Prostate gland (tissue), 2 donors: Measurements from ENCODE around the gene ULK2. TPM values are rescaled to one million over a fixed set of nuclear protein-coding genes. Genes with fewer than 3 reads are reported as not detected.

ENCODE experiments used
- DNase-seq: peaks from one replicate; pipeline ENCODE4 v3.0.0-alpha.2; 2019; ENCODE audit warnings: low spot score
- H3K27ac ChIP-seq, 2 donors: fragments of 200-600 bp; sonication (generic); 2 replicates each; pipeline ENCODE4 v1.5.1; 2017 to 2019
- H3K27me3 ChIP-seq: fragments of 200-600 bp; sonication (generic); replicated peaks from 2 replicates; pipeline ENCODE4 v1.5.1; 2019; ENCODE audit not compliant: insufficient read depth
- H3K36me3 ChIP-seq, 2 donors: fragments of 200-600 bp; sonication (generic); 1 replicate in 1 of 2; 2 replicates in 1 of 2; pipeline versions ENCODE4 v1.5.1 to v1.8.1; 2017 to 2019
- H3K4me1 ChIP-seq: fragments of 200-600 bp; sonication (generic); replicated peaks from 2 replicates; pipeline ENCODE4 v1.5.1; 2019
- H3K4me3 ChIP-seq, 2 donors: fragments of 200-600 bp; sonication (generic); 2 replicates each; pipeline ENCODE4 v1.5.1; 2017 to 2019
- H3K9me3 ChIP-seq: fragments of 200-600 bp; sonication (generic); 2 replicates; pipeline ENCODE4 v1.5.1; 2017
- CTCF ChIP-seq, 4 experiments: fragments of 200-600 bp in 2 of 4; fragments of 450-650 bp in 2 of 4; sonication (generic) in 2 of 4; IDR thresholded peaks; 1 replicate in 3 of 4; 2 replicates in 1 of 4; pipeline ENCODE4 v1.5.1; 2016 to 2019; ENCODE audit warnings: antibody characterized with exemption in 4 of 4, mild to moderate bottlenecking in 2 of 4, moderate library complexity in 2 of 4
- POLR2A ChIP-seq: fragments of 450-650 bp; IDR thresholded peaks from one replicate; pipeline ENCODE4 v1.6.1; 2016; ENCODE audit warnings: antibody characterized with exemption, mild to moderate bottlenecking
- POLR2AphosphoS5 ChIP-seq: sonication (generic); formaldehyde crosslinking; IDR thresholded peaks from one replicate; pipeline ENCODE4 v1.6.1; 2017; ENCODE audit warnings: antibody characterized with exemption
- WGBS: methylation state at CpG from one replicate; pipeline ENCODE4 v1.1.5; 2018; 5-methylcytosine and 5-hydroxymethylcytosine counted together
- intact Hi-C: fragments of 100-400 bp; cut with DNase I; formaldehyde crosslinking; loops from one replicate; pipeline ENCODE4 v1.14.2; 2022
- total RNA-seq, 2 donors: library from RNA; depleted of rRNA; stranded (reverse); fragments of >200 nt; gene quantifications; one replicate each; pipeline ENCODE4 v1.1.0, GENCODE V29; 2016

The ULK2 gene
- total RNA-seq, 2 donors from 2014 or later, result 15.9 to 44.4 TPM

DNA sequence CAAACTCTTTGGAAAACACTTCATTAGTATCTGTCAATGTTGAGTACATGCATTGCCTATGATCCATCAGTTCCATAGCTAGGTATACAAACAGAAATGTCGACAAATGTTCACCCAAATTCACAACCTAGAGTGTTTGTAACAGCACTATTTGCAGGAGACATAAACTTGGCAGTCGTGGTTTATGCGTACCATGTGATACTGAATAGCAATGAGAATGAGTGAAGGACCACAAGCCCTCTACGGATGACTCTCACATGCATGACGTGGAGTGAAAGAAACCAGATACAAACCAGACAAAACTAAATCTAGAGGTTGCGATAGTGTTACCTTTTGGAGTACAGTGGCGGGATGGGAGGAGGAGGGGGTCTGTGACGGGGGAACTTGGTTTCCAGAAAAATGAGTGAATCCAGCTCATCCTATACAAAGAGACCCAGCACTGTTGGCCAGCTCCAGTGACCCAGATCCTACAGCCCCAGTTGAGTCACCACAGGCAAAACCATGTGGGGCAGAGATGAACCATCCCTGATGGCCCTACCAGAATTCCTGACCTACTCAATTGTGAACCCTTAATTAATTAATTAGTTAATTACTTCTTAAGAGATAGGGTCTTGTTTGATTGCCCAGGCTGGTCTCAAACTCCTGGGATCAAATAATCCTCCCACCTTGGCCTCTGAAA lies 15.9 kb upstream of the ULK2 start:
- Histone ChIP-seq H3K9me3 (no peaks in the 10 kb centered on the region), H3K4me1 (no peaks in the 10 kb centered on the region), H3K27ac (no peak overlapping the region), H3K27me3 (no peaks in the 10 kb centered on the region), H3K36me3 (no peaks in the 10 kb centered on the region), H3K4me3 (no peak overlapping the region)
- 88% methylated on average over 8 of the region's 8 CpGs for WGBS
- TF ChIP-seq CTCF (IDR thresholded peaks at IDR 0.05) (no peak), POLR2A (no peak), POLR2AphosphoS5 (no peak)
- DNase-seq, result no peak
- intact Hi-C loops, result no loop called here

GRCh38 chr17:19880393-19880792 lies 12.7 kb upstream of the ULK2 start:
- Histone ChIP-seq H3K36me3 (no peaks in the 10 kb centered on the region), H3K9me3 (no peaks in the 10 kb centered on the region), H3K27ac (no peak overlapping the region), H3K4me1 (no peaks in the 10 kb centered on the region), H3K4me3 (no peak overlapping the region), H3K27me3 (no peaks in the 10 kb centered on the region)
- 85% methylated on average over 4 of the region's 4 CpGs for WGBS
- intact Hi-C loops, result no loop called here
- no peak for TF ChIP-seq POLR2A
- no peak for TF ChIP-seq POLR2AphosphoS5
- no peak for TF ChIP-seq CTCF (IDR thresholded peaks at IDR 0.05)
- no peak for DNase-seq

DNA sequence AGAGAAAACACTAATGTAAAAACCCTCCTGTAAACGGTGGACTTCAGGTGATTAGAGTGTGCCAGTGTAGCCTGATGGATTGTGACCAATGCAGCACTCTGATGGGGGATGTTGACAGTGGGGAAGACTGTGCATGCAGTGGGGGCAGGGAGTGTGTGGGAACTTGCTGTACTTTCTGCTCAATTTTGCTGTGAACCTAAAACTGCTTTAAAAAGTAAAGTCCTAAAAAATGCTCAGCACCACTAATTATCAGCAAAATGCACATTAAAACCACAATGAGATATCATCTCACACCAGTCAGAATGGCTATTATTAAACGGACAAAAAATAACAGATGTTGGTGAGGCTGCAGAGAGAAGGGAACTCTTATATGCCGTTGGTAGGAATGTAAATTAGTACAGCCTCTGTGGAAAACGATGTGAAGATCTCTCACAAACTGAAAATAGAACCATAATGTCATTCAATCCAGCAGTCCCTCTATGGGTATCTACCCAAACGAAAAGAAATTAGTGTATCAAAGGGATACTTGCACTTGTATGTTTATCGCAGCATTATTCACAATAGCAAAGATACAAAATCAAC lies 9.7 kb upstream of the ULK2 start:
- Histone ChIP-seq H3K36me3 (no peaks in the 10 kb centered on the region), H3K9me3 (no peaks in the 10 kb centered on the region), H3K27me3 (no peaks in the 10 kb centered on the region), H3K27ac (no peak overlapping the region), H3K4me3 (no peak overlapping the region), H3K4me1 (no peaks in the 10 kb centered on the region)
- whole genome bisulfite sequencing, result 32% methylated on average over 6 of the region's 6 CpGs
- intact Hi-C loops, result no loop called here
- no peak for TF ChIP-seq POLR2A
- no peak for TF ChIP-seq POLR2AphosphoS5
- no peak for TF ChIP-seq CTCF (IDR thresholded peaks at IDR 0.05)
- no peak for DNase-seq

GRCh38 chr17:19876529-19877161 lies 8.9 kb upstream of the ULK2 start:
- Histone ChIP-seq H3K9me3 (no peaks in the 10 kb centered on the region), H3K27ac (no peak overlapping the region), H3K4me3 (no peak overlapping the region), H3K36me3 (no peaks in the 10 kb centered on the region), H3K27me3 (no peaks in the 10 kb centered on the region), H3K4me1 (no peaks in the 10 kb centered on the region)
- 71% methylated on average over 13 of the region's 13 CpGs for WGBS
- DNase-seq, result no peak
- intact Hi-C loops, result no loop called here
- TF ChIP-seq CTCF (IDR thresholded peaks at IDR 0.05), result no peak
- TF ChIP-seq POLR2A, result no peak
- no peak for TF ChIP-seq POLR2AphosphoS5

- Histone ChIP-seq H3K4me3 (no peak overlapping the region), H3K4me1 (no peaks in the 10 kb centered on the region), H3K36me3 (no peaks in the 10 kb centered on the region), H3K27me3 (no peaks in the 10 kb centered on the region), H3K27ac (no peak overlapping the region), H3K9me3 (no peaks in the 10 kb centered on the region)
- TF ChIP-seq POLR2A (no peak), POLR2AphosphoS5 (no peak), CTCF (IDR thresholded peaks at IDR 0.05) (no peak)
- DNase-seq, result no peak
- intact Hi-C loops, result no loop called here
- WGBS, result 81% methylated on average over 10 of the region's 10 CpGs
These were observed 6.5 kb upstream of the ULK2 start for GRCh38 chr17:19874256-19874655.
